BJ (cell line): ENCODE measurements around the gene NEO1. TPM values are rescaled to one million over a fixed set of nuclear protein-coding genes. Genes with fewer than 3 reads are reported as not detected.

Experiments used
- CTCF ChIA-PET: fragments of 350-600 bp; formaldehyde crosslinking; extraction: SDS; loops from one replicate; lab custom pipeline; 2021; ENCODE audit warnings: antibody characterized with exemption, inconsistent platforms; lab: Yijun Ruan, JAX
- POLR2A ChIA-PET: fragments of 300-600 bp; sonication (Branson Sonifier 250); formaldehyde crosslinking; extraction: SDS; loops from one replicate; lab custom pipeline; 2021; ENCODE audit warnings: antibody characterized with exemption; lab: Charles Lee
- DNase-seq: peaks from one replicate; pipeline ENCODE4 v3.0.0-alpha.2; 2011; ENCODE audit warnings: low read depth
- H3K27me3 ChIP-seq: 2 replicates; pipeline ENCODE4 v1.6.0; 2011; ENCODE audit warnings: low read length; ENCODE audit not compliant: control insufficient read depth, insufficient read depth
- H3K36me3 ChIP-seq: 2 replicates; pipeline ENCODE4 v1.5.1; 2011; ENCODE audit warnings: low read length; ENCODE audit not compliant: control insufficient read depth, insufficient read depth
- H3K4me3 ChIP-seq: 2 replicates; pipeline ENCODE4 v1.5.1; 2011; ENCODE audit warnings: low read depth, mild to moderate bottlenecking, control low read depth, low read length
- CTCF ChIP-seq: IDR thresholded peaks from 2 replicates; pipeline ENCODE4 v1.5.1; 2011; ENCODE audit warnings: low read depth, mild to moderate bottlenecking, control low read depth, inconsistent platforms, low read length, moderate library complexity; ENCODE audit not compliant: insufficient read depth
- polyA plus RNA-seq: library from polyadenylated mRNA; depleted of rRNA; stranded (reverse); fragments of >200 nt; gene quantifications from 2 replicates; pipeline ENCODE4 v1.2.3, GENCODE V29; 2011

Gene NEO1
- polyA plus RNA-seq, 1 experiment: 2.9 TPM

- CTCF ChIA-PET: interaction anchor here (1.0 to 7.6 kb wide), 4 partner anchors 10 to 31 kb away, joined by 4 to 71 read pairs (median 20); no protein-coding TSS in a partner anchor
- 0 out of 2 replicates have a peak, but pooled peaks have one; percentile 12 for TF ChIP-seq CTCF
- H3K27me3 ChIP-seq: no peaks in the 10 kb centered on the region
- POLR2A ChIA-PET: no interaction called here
- no peak for DNase-seq
- no peak overlapping the region for H3K4me3 ChIP-seq
- H3K36me3 ChIP-seq: no peaks in the 10 kb centered on the region
Measured at GRCh38 chr15:73244333-73244732, 192.1 kb downstream of the NEO1 start.

- POLR2A ChIA-PET: no interaction called here
- no peak for DNase-seq
- CTCF ChIA-PET: interaction anchor here (1.7 to 7.6 kb wide), 3 partner anchors 19 to 28 kb away, joined by 4 to 71 read pairs (median 36); no protein-coding TSS in a partner anchor
- TF ChIP-seq CTCF: no peak
- Histone ChIP-seq H3K36me3 (no peaks in the 10 kb centered on the region), H3K4me3 (no peak overlapping the region), H3K27me3 (no peaks in the 10 kb centered on the region)
Measured at GRCh38 chr15:73246439-73246838, 194.2 kb downstream of the NEO1 start.

GRCh38 chr15:73246898-73247297 lies 194.6 kb downstream of the NEO1 start:
- no peaks in the 10 kb centered on the region for H3K36me3 ChIP-seq
- ChIA-PET CTCF (interaction anchor here (1.7 to 7.6 kb wide), 3 partner anchors 18 to 28 kb away, joined by 4 to 71 read pairs (median 36); no protein-coding TSS in a partner anchor), POLR2A (no interaction called here)
- TF ChIP-seq CTCF: no peak
- no peak for DNase-seq
- H3K4me3 ChIP-seq: no peak overlapping the region
- H3K27me3 ChIP-seq: no peaks in the 10 kb centered on the region

- no peaks in the 10 kb centered on the region for H3K27me3 ChIP-seq
- DNase-seq: no peak
- no peaks in the 10 kb centered on the region for H3K36me3 ChIP-seq
- no peak overlapping the region for H3K4me3 ChIP-seq
- CTCF ChIA-PET: interaction anchor here (1.7 to 7.6 kb wide), 3 partner anchors 18 to 28 kb away, joined by 4 to 71 read pairs (median 36); no protein-coding TSS in a partner anchor
- no peak for TF ChIP-seq CTCF
- POLR2A ChIA-PET: no interaction called here
Measured at GRCh38 chr15:73247331-73247730, 195.1 kb downstream of the NEO1 start.

DNA sequence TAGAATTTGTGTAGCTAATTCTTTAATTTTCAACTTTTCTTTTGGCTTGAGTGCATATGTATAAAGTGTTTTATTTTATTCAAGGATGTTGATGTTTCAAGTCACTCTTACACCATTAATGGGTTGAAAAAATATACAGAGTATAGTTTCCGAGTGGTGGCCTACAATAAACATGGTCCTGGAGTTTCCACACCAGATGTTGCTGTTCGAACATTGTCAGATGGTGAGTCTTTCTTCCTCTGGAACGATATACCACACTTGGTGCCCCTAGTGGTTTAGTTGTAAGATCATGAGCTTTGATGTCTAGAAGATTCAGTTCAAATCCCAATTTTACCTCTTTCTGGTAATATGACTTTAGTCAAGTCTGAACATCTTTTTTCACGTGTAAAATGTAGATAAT lies 197.2 kb downstream of the NEO1 start:
- Histone ChIP-seq H3K36me3 (no peaks in the 10 kb centered on the region), H3K27me3 (no peaks in the 10 kb centered on the region), H3K4me3 (no peak overlapping the region)
- POLR2A ChIA-PET: no interaction called here
- CTCF ChIA-PET: interaction anchor here (1.8 to 2.3 kb wide), 3 partner anchors 9 to 456 kb away, joined by 3 to 12 read pairs (median 4); no protein-coding TSS in a partner anchor
- TF ChIP-seq CTCF: no peak
- no peak for DNase-seq
